ENCODE data around the gene CSAD. TPM values are rescaled to one million over a fixed set of nuclear protein-coding genes. Genes with fewer than 3 reads are reported as not detected.

The CSAD gene
- total RNA-seq, 2 experiments from 2014 or later = 14.1 to 14.8 TPM

Other genes starting within 250 kb of the CSAD start
- 1 to 10 TPM; 4.5 to 4.9 TPM for gene KRT18, start 231.8 kb downstream of the CSAD start, total RNA-seq
- 100 to 1,000 TPM; 673 to 696 TPM for gene EIF4B, start 174.5 kb downstream of the CSAD start, total RNA-seq
- gene TNS2, start 130.9 kb downstream of the CSAD start, total RNA-seq = 1 to 10 TPM; 2.1 to 2.3 TPM
- gene SPRYD3, start 101.5 kb downstream of the CSAD start, total RNA-seq = 10 to 100 TPM; 33.9 to 36.5 TPM
- 1 to 10 TPM; 1.8 to 1.9 TPM for gene IGFBP6, start 83.3 kb downstream of the CSAD start, total RNA-seq
- gene SOAT2, start 77.4 kb downstream of the CSAD start, total RNA-seq = 1 to 10 TPM; 1.2 to 1.5 TPM
- gene ZNF740, start 203 bp downstream of the CSAD start, total RNA-seq = 10 to 100 TPM; 44.1 to 45.9 TPM
- gene ITGB7, start 26.3 kb upstream of the CSAD start, total RNA-seq = 100 to 1,000 TPM; 244 to 248 TPM
- gene RARG, start 51.3 kb upstream of the CSAD start, total RNA-seq = 10 to 100 TPM; 42.5 to 42.7 TPM
- 10 to 100 TPM; 59.6 to 60.9 TPM for gene ESPL1, start 87.4 kb upstream of the CSAD start, total RNA-seq
- 100 to 1,000 TPM; 338 to 349 TPM for gene PFDN5, start 114.6 kb upstream of the CSAD start, total RNA-seq
- 10 to 100 TPM; 88.0 to 91.2 TPM for gene MYG1, start 118.8 kb upstream of the CSAD start, total RNA-seq
- 10 to 100 TPM; 77.7 to 78.9 TPM for gene AAAS, start 140.7 kb upstream of the CSAD start, total RNA-seq
- gene SP7, start 155.4 kb upstream of the CSAD start, total RNA-seq = not detected
- 10 to 100 TPM; 53.6 to 53.7 TPM for gene SP1, start 199.3 kb upstream of the CSAD start, total RNA-seq
- not detected for gene AMHR2, start 242.9 kb upstream of the CSAD start, total RNA-seq

Measured in activated CD8-positive, alpha-beta memory T cell treated with anti-CD3 and anti-CD28 coated beads for 36 hours (primary cell).